ENCODE results near the gene TJP1. TPM values are rescaled to one million over a fixed set of nuclear protein-coding genes. Genes with fewer than 3 reads are reported as not detected.

TJP1 gene
- total RNA-seq, 1 experiment from 2014 or later = 129 TPM

DNA sequence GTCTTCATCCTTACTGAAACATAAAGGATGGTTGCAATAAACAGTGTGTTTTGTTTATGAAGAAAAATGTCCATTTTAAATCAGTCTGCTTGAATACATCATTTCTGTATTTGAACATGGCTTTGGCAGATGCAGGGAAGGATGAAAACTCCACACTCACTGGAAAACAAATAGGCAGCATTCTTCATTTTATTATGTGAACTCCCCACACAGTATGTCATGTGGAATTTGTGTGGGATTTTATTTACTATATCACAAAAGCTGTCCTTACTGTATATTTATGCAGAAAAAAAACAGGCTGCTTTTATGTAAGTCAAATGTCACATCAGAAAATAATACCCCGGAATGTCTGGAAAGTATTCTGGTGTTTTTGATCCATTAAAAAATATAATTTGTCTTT is 44.1 kb upstream of the TJP1 start (continued):
- no peak for TF ChIP-seq GRHL2 (CRISPR knock-in tag; IDR thresholded peaks at IDR 0.05; ENCODE audit: insufficient replicate concordance, severe bottlenecking)
- TF ChIP-seq, protein P1, sequence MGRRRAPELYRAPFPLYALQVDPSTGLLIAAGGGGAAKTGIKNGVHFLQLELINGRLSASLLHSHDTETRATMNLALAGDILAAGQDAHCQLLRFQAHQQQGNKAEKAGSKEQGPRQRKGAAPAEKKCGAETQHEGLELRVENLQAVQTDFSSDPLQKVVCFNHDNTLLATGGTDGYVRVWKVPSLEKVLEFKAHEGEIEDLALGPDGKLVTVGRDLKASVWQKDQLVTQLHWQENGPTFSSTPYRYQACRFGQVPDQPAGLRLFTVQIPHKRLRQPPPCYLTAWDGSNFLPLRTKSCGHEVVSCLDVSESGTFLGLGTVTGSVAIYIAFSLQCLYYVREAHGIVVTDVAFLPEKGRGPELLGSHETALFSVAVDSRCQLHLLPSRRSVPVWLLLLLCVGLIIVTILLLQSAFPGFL (CRISPR knock-in tag; IDR thresholded peaks at IDR 0.05; ENCODE audit: borderline replicate concordance) = no peak

DNA sequence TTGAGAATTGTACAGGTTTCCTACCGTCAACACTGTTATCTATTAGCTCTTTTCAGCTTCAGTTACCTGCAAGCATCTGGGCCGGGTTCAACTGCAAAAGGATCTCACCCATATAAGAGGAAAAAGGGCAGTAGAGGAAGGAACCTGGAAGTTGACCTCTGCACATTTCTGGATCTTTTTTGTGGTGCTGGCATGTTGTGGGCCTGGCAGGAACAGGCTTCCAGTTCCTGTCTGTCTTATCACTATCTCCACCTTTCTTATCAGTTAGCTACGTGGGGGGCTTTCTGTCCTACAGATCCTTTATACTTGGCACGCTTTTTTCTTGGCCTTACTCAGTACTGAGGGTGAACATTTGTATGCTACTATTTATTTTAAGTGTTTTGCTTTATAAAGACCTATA is 42.2 kb upstream of the TJP1 start:
- TF ChIP-seq ETV6 (CRISPR knock-in tag; IDR thresholded peaks at IDR 0.05) (no peak), TP53 (CRISPR knock-in tag; IDR thresholded peaks at IDR 0.05) (no peak), RORB (CRISPR knock-in tag; IDR thresholded peaks at IDR 0.05) (no peak), MYBL2 (CRISPR knock-in tag; IDR thresholded peaks at IDR 0.05) (no peak)
- TF ChIP-seq, protein P2, sequence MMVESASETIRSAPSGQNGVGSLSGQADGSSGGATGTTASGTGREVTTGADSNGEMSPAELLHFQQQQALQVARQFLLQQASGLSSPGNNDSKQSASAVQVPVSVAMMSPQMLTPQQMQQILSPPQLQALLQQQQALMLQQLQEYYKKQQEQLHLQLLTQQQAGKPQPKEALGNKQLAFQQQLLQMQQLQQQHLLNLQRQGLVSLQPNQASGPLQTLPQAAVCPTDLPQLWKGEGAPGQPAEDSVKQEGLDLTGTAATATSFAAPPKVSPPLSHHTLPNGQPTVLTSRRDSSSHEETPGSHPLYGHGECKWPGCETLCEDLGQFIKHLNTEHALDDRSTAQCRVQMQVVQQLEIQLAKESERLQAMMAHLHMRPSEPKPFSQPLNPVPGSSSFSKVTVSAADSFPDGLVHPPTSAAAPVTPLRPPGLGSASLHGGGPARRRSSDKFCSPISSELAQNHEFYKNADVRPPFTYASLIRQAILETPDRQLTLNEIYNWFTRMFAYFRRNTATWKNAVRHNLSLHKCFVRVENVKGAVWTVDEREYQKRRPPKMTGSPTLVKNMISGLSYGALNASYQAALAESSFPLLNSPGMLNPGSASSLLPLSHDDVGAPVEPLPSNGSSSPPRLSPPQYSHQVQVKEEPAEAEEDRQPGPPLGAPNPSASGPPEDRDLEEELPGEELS (CRISPR knock-in tag; IDR thresholded peaks at IDR 0.05) = no peak
- TF ChIP-seq, protein P3, sequence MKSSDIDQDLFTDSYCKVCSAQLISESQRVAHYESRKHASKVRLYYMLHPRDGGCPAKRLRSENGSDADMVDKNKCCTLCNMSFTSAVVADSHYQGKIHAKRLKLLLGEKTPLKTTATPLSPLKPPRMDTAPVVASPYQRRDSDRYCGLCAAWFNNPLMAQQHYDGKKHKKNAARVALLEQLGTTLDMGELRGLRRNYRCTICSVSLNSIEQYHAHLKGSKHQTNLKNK (CRISPR knock-in tag; IDR thresholded peaks at IDR 0.05) = no peak
- TF ChIP-seq, protein P4, sequence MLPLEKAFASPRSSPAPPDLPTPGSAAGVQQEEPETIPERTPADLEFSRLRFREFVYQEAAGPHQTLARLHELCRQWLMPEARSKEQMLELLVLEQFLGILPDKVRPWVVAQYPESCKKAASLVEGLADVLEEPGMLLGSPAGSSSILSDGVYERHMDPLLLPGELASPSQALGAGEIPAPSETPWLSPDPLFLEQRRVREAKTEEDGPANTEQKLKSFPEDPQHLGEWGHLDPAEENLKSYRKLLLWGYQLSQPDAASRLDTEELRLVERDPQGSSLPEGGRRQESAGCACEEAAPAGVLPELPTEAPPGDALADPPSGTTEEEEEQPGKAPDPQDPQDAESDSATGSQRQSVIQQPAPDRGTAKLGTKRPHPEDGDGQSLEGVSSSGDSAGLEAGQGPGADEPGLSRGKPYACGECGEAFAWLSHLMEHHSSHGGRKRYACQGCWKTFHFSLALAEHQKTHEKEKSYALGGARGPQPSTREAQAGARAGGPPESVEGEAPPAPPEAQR (CRISPR knock-in tag; IDR thresholded peaks at IDR 0.05) = no peak
- TF ChIP-seq, protein P5, sequence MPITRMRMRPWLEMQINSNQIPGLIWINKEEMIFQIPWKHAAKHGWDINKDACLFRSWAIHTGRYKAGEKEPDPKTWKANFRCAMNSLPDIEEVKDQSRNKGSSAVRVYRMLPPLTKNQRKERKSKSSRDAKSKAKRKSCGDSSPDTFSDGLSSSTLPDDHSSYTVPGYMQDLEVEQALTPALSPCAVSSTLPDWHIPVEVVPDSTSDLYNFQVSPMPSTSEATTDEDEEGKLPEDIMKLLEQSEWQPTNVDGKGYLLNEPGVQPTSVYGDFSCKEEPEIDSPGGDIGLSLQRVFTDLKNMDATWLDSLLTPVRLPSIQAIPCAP (CRISPR knock-in tag; IDR thresholded peaks at IDR 0.05) = no peak
- TF ChIP-seq, protein P6, sequence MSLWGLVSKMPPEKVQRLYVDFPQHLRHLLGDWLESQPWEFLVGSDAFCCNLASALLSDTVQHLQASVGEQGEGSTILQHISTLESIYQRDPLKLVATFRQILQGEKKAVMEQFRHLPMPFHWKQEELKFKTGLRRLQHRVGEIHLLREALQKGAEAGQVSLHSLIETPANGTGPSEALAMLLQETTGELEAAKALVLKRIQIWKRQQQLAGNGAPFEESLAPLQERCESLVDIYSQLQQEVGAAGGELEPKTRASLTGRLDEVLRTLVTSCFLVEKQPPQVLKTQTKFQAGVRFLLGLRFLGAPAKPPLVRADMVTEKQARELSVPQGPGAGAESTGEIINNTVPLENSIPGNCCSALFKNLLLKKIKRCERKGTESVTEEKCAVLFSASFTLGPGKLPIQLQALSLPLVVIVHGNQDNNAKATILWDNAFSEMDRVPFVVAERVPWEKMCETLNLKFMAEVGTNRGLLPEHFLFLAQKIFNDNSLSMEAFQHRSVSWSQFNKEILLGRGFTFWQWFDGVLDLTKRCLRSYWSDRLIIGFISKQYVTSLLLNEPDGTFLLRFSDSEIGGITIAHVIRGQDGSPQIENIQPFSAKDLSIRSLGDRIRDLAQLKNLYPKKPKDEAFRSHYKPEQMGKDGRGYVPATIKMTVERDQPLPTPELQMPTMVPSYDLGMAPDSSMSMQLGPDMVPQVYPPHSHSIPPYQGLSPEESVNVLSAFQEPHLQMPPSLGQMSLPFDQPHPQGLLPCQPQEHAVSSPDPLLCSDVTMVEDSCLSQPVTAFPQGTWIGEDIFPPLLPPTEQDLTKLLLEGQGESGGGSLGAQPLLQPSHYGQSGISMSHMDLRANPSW (CRISPR knock-in tag; conservative IDR thresholded peaks at IDR 0.05; ENCODE audit: low read depth) = no peak
- Mint-ChIP-seq H3K4me1 (peaks cover 32% of the 10 kb centered on the region), H3K4me3 (no peak overlapping the region), H3K9me3 (no peaks in the 10 kb centered on the region), H3K27ac (no peak overlapping the region), H3K27me3 (ENCODE audit: low read depth) (no peaks in the 10 kb centered on the region), H3K36me3 (no peaks in the 10 kb centered on the region)
- ChIA-PET CTCF (interaction anchor here (1.1 to 2.5 kb wide), 2 partner anchors 25 to 61 kb away, joined by 3 to 16 read pairs; no protein-coding TSS in a partner anchor), POLR2A (interaction anchor here (1.1 kb wide), 1 partner anchor 57 kb away, joined by 3 read pairs; no protein-coding TSS in a partner anchor)
- DNase-seq (ENCODE audit: low spot score) = no peak
- no peak for ATAC-seq

DNA sequence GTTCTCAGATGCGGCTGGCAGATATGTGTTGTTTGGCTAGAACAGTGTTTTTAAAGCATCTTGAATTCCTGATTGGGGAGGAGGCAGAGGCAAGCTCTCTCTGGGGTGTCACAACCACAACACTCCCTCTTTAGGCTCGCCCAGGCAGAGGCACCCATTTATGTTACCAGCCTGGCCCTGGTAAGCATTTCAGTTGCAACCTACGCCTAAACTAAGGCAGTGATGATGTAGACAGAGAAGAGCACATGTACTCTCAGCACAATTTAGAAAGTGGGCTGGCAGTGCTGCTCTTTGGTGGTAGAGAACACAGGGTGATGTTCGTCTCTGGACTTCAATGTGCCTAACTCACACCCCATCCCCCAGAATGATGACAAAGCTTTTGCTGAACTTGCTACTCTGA is 41.2 kb upstream of the TJP1 start:
- TF ChIP-seq TCF7 (CRISPR knock-in tag; IDR thresholded peaks at IDR 0.05; ENCODE audit: low read depth) (no peak), NR3C1 (CRISPR knock-in tag; conservative IDR thresholded peaks at IDR 0.05; ENCODE audit: low read depth) (no peak)
- peaks cover 32% of the 10 kb centered on the region for H3K4me1 Mint-ChIP-seq
- H3K9me3 Mint-ChIP-seq = no peaks in the 10 kb centered on the region
- no peak overlapping the region for H3K4me3 Mint-ChIP-seq
- H3K27ac Mint-ChIP-seq = no peak overlapping the region
- ATAC-seq (no peak), DNase-seq (ENCODE audit: low spot score) (no peak)
- H3K36me3 Mint-ChIP-seq = no peaks in the 10 kb centered on the region
- CTCF ChIA-PET = interaction anchor here (0.9 kb wide), 1 partner anchor 17 kb away, joined by 3 read pairs; no protein-coding TSS in a partner anchor
- H3K27me3 Mint-ChIP-seq (ENCODE audit: low read depth) = no peaks in the 10 kb centered on the region
- POLR2A ChIA-PET = no interaction called here
